ENCODE measurements around the gene ARMH2. TPM values are rescaled to one million over a fixed set of nuclear protein-coding genes. Genes with fewer than 3 reads are reported as not detected.

ARMH2 gene
- total RNA-seq, 1 donor from 2014 or later = not detected

Other genes with a start within 250 kb of the ARMH2 start
- gene KIAA0319, start 152.7 kb downstream of the ARMH2 start, total RNA-seq = 26.1 TPM
- gene TDP2, start 132.0 kb downstream of the ARMH2 start, total RNA-seq = 27.3 TPM
- gene ACOT13, start 131.8 kb downstream of the ARMH2 start, total RNA-seq = 4.5 TPM
- 79.5 TPM for gene C6orf62, start 79.8 kb downstream of the ARMH2 start, total RNA-seq
- gene GMNN, start 24.0 kb downstream of the ARMH2 start, total RNA-seq = 7.7 TPM
- gene RIPOR2, start 137.0 kb upstream of the ARMH2 start, total RNA-seq = 17.9 TPM